HEK293 (cell line): Measurements from ENCODE around the gene SLC6A3.
A peak's percentile ranks its signal among the peaks of the same experiment; 100 is the strongest.

Source experiments
- CTCF ChIA-PET: fragments of 350-600 bp; formaldehyde crosslinking; extraction: SDS; loops from one replicate; lab custom pipeline; 2021; ENCODE audit warnings: antibody characterized with exemption; lab: Yijun Ruan, JAX
- POLR2A ChIA-PET: fragments of 300-600 bp; formaldehyde crosslinking; extraction: SDS; loops from one replicate; lab custom pipeline; 2020; ENCODE audit warnings: antibody characterized with exemption, inconsistent platforms; lab: Yijun Ruan, JAX
- H3K27ac ChIP-seq: fragments of 200-500 bp; sonication (Bioruptor generic); 2 replicates; pipeline ENCODE4 v1.5.1; 2014; ENCODE audit warnings: low read depth, low read length, control low read depth, inconsistent platforms; ENCODE audit errors: extremely low read depth
- H3K36me3 ChIP-seq, 2 experiments: fragments of 200-500 bp in 1 of 2; sonication (Bioruptor generic) in 1 of 2; 1 replicate in 1 of 2; 2 replicates in 1 of 2; pipeline ENCODE4 v1.5.1; 2014 to 2017; ENCODE audit warnings: inconsistent platforms in 2 of 2, low read length in 2 of 2; ENCODE audit not compliant: control insufficient read depth in 2 of 2, insufficient read depth in 1 of 2
- H3K4me1 ChIP-seq: fragments of 200-500 bp; sonication (Bioruptor generic); 2 replicates; pipeline ENCODE4 v1.5.1; 2014; ENCODE audit warnings: mild to moderate bottlenecking, low read length, inconsistent platforms; ENCODE audit not compliant: control insufficient read depth, insufficient read depth
- H3K4me3 ChIP-seq: 2 replicates; pipeline ENCODE4 v1.5.1; 2011; ENCODE audit warnings: low read depth, mild to moderate bottlenecking, control low read depth, low read length, moderate library complexity
- H3K9me3 ChIP-seq: fragments of 200-500 bp; sonication (Bioruptor generic); 2 replicates; pipeline ENCODE4 v1.5.1; 2014; ENCODE audit warnings: low read depth, low read length, inconsistent platforms; ENCODE audit not compliant: control insufficient read depth, insufficient read depth
- FEZF1 ChIP-seq: fragments of 450-650 bp; formaldehyde crosslinking; IDR thresholded peaks from 2 replicates; pipeline ENCODE4 v1.5.1; 2016; ENCODE audit warnings: missing biosample characterization, missing genetic modification characterization
- GLIS1 ChIP-seq: fragments of 450-650 bp; formaldehyde crosslinking; IDR thresholded peaks from 2 replicates; pipeline ENCODE4 v1.5.1; 2016; ENCODE audit warnings: missing biosample characterization, missing genetic modification characterization
- PRDM1 ChIP-seq: fragments of 450-650 bp; formaldehyde crosslinking; IDR thresholded peaks from 2 replicates; pipeline ENCODE4; 2016; ENCODE audit warnings: missing biosample characterization, missing genetic modification characterization
- SCRT1 ChIP-seq: fragments of 450-650 bp; formaldehyde crosslinking; IDR thresholded peaks from 2 replicates; pipeline ENCODE4 v1.5.1; 2016; ENCODE audit warnings: missing biosample characterization, missing genetic modification characterization, borderline replicate concordance
- ZBTB17 ChIP-seq: fragments of 450-650 bp; formaldehyde crosslinking; IDR thresholded peaks from 2 replicates; pipeline ENCODE4 v1.5.1; 2016; ENCODE audit warnings: missing biosample characterization, missing genetic modification characterization
- ZFP69B ChIP-seq: fragments of 450-650 bp; formaldehyde crosslinking; IDR thresholded peaks from 2 replicates; pipeline ENCODE4 v1.5.1; 2016; ENCODE audit warnings: missing biosample characterization, missing genetic modification characterization
- ZNF366 ChIP-seq: fragments of 450-650 bp; formaldehyde crosslinking; conservative IDR thresholded peaks from 2 replicates; pipeline ENCODE4 v1.5.1; 2016; ENCODE audit warnings: missing biosample characterization, missing genetic modification characterization
- ZNF449 ChIP-seq: fragments of 450-650 bp; formaldehyde crosslinking; IDR thresholded peaks from 2 replicates; pipeline ENCODE4 v1.5.1; 2017; ENCODE audit warnings: missing biosample characterization, mild to moderate bottlenecking, missing genetic modification characterization, moderate library complexity
- ZNF549 ChIP-seq: fragments of 450-650 bp; IDR thresholded peaks from 2 replicates; pipeline ENCODE4 v1.5.1; 2018; ENCODE audit warnings: missing biosample characterization, missing genetic modification characterization, mild to moderate bottlenecking, inconsistent platforms, moderate library complexity
- ZNF76 ChIP-seq: fragments of 450-650 bp; formaldehyde crosslinking; IDR thresholded peaks from 2 replicates; pipeline ENCODE4; 2016; ENCODE audit warnings: low read depth, missing biosample characterization, missing genetic modification characterization, borderline replicate concordance
- ZNF777 ChIP-seq: fragments of 450-650 bp; formaldehyde crosslinking; IDR thresholded peaks from 2 replicates; pipeline ENCODE4 v1.5.1; 2017; ENCODE audit warnings: missing biosample characterization, missing genetic modification characterization, borderline replicate concordance
- ZNF785 ChIP-seq: fragments of 450-650 bp; formaldehyde crosslinking; IDR thresholded peaks from 2 replicates; pipeline ENCODE4 v1.5.1; 2016; ENCODE audit warnings: missing biosample characterization, missing genetic modification characterization
- ZNF792 ChIP-seq: fragments of 450-650 bp; formaldehyde crosslinking; IDR thresholded peaks from 2 replicates; pipeline ENCODE4 v1.5.1; 2016; ENCODE audit warnings: missing biosample characterization, missing genetic modification characterization
- ZNF843 ChIP-seq: fragments of 450-650 bp; formaldehyde crosslinking; IDR thresholded peaks from 2 replicates; pipeline ENCODE4 v1.5.1; 2016; ENCODE audit warnings: missing biosample characterization, missing genetic modification characterization
- TF ChIP-seq, protein P1 (sequence below): fragments of 450-650 bp; formaldehyde crosslinking; IDR thresholded peaks from 2 replicates; pipeline ENCODE4 v1.5.1; 2016; ENCODE audit warnings: missing biosample characterization, missing genetic modification characterization
- TF ChIP-seq, protein P2 (sequence below): fragments of 450-650 bp; formaldehyde crosslinking; IDR thresholded peaks from 2 replicates; pipeline ENCODE4 v1.5.1; 2016; ENCODE audit warnings: missing biosample characterization, missing genetic modification characterization
- TF ChIP-seq, protein P3 (sequence below): fragments of 450-650 bp; formaldehyde crosslinking; optimal IDR thresholded peaks from 2 replicates; pipeline ENCODE3; 2016; ENCODE audit warnings: missing biosample characterization, mild to moderate bottlenecking, missing genetic modification characterization
- TF ChIP-seq, protein P4 (sequence below): fragments of 450-650 bp; formaldehyde crosslinking; IDR thresholded peaks from 2 replicates; pipeline ENCODE4 v1.5.1; 2016; ENCODE audit warnings: missing biosample characterization, missing genetic modification characterization
- TF ChIP-seq, protein P5 (sequence below): fragments of 450-650 bp; IDR thresholded peaks from 2 replicates; pipeline ENCODE4 v1.5.1; 2018; ENCODE audit warnings: missing biosample characterization, missing genetic modification characterization

The SLC6A3 gene

GRCh38 chr5:1420211-1421195 lies 24.7 kb downstream of the SLC6A3 start (continued):
- no peak for TF ChIP-seq FEZF1
- TF ChIP-seq, protein P1, sequence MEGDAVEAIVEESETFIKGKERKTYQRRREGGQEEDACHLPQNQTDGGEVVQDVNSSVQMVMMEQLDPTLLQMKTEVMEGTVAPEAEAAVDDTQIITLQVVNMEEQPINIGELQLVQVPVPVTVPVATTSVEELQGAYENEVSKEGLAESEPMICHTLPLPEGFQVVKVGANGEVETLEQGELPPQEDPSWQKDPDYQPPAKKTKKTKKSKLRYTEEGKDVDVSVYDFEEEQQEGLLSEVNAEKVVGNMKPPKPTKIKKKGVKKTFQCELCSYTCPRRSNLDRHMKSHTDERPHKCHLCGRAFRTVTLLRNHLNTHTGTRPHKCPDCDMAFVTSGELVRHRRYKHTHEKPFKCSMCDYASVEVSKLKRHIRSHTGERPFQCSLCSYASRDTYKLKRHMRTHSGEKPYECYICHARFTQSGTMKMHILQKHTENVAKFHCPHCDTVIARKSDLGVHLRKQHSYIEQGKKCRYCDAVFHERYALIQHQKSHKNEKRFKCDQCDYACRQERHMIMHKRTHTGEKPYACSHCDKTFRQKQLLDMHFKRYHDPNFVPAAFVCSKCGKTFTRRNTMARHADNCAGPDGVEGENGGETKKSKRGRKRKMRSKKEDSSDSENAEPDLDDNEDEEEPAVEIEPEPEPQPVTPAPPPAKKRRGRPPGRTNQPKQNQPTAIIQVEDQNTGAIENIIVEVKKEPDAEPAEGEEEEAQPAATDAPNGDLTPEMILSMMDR (tag by site-specific recombination): no peak
- TF ChIP-seq, protein P2, sequence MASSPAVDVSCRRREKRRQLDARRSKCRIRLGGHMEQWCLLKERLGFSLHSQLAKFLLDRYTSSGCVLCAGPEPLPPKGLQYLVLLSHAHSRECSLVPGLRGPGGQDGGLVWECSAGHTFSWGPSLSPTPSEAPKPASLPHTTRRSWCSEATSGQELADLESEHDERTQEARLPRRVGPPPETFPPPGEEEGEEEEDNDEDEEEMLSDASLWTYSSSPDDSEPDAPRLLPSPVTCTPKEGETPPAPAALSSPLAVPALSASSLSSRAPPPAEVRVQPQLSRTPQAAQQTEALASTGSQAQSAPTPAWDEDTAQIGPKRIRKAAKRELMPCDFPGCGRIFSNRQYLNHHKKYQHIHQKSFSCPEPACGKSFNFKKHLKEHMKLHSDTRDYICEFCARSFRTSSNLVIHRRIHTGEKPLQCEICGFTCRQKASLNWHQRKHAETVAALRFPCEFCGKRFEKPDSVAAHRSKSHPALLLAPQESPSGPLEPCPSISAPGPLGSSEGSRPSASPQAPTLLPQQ (tag by site-specific recombination): no peak
- TF ChIP-seq ZNF785 (tag by site-specific recombination): no peak
- TF ChIP-seq, protein P3, sequence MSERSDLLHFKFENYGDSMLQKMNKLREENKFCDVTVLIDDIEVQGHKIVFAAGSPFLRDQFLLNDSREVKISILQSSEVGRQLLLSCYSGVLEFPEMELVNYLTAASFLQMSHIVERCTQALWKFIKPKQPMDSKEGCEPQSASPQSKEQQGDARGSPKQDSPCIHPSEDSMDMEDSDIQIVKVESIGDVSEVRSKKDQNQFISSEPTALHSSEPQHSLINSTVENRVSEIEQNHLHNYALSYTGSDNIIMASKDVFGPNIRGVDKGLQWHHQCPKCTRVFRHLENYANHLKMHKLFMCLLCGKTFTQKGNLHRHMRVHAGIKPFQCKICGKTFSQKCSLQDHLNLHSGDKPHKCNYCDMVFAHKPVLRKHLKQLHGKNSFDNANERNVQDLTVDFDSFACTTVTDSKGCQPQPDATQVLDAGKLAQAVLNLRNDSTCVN (tag by site-specific recombination): no peak
- TF ChIP-seq ZNF792: no peak
- no peak for TF ChIP-seq PRDM1 (tag by site-specific recombination)
- TF ChIP-seq, protein P4, sequence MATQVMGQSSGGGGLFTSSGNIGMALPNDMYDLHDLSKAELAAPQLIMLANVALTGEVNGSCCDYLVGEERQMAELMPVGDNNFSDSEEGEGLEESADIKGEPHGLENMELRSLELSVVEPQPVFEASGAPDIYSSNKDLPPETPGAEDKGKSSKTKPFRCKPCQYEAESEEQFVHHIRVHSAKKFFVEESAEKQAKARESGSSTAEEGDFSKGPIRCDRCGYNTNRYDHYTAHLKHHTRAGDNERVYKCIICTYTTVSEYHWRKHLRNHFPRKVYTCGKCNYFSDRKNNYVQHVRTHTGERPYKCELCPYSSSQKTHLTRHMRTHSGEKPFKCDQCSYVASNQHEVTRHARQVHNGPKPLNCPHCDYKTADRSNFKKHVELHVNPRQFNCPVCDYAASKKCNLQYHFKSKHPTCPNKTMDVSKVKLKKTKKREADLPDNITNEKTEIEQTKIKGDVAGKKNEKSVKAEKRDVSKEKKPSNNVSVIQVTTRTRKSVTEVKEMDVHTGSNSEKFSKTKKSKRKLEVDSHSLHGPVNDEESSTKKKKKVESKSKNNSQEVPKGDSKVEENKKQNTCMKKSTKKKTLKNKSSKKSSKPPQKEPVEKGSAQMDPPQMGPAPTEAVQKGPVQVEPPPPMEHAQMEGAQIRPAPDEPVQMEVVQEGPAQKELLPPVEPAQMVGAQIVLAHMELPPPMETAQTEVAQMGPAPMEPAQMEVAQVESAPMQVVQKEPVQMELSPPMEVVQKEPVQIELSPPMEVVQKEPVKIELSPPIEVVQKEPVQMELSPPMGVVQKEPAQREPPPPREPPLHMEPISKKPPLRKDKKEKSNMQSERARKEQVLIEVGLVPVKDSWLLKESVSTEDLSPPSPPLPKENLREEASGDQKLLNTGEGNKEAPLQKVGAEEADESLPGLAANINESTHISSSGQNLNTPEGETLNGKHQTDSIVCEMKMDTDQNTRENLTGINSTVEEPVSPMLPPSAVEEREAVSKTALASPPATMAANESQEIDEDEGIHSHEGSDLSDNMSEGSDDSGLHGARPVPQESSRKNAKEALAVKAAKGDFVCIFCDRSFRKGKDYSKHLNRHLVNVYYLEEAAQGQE (tag by site-specific recombination): no peak
- TF ChIP-seq ZNF843 (tag by site-specific recombination): no peak
- TF ChIP-seq, all 188 proteins: peak for 0

DNA sequence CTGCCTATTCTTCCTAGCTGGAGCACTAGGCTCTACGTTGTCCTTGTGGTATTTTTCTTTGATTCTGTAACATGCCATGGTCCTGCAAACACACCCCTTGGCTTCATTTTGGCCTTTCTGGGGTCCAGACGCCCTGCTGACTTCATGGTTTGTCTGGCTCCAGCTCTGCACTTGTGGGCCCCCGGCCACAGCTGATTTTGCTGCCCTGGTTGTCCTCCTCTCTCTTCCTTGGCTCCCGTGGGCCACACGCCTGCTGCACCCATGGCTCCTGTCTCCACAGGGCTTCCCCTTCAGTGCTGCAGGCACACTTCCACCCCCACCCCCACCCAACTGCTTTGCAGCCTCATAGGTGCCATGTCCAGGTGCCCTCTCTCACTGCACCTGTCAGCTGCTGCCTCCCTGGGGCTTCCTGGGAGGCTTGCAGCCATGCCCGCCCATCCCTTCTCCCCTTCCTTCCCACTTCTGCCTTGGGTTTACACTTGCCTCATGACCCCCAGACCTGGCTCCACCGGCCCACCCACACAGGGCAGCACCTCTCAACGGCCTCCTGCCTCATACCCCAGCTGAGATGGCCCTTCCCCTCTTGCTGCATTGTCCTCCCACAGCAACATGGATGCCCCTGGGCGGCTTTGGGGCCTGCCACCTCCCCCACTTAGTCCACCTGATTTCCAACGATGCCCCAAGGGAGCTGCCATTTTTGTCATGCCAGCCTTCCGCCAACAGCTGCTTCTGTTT lies 25.6 kb downstream of the SLC6A3 start:
- CTCF ChIA-PET: interaction anchor here (0.6 kb wide), 1 partner anchor 505 kb away, joined by 4 read pairs; no protein-coding TSS in a partner anchor
- POLR2A ChIA-PET: no interaction called here
- no peaks in the 10 kb centered on the region for H3K4me1 ChIP-seq
- no peak overlapping the region for H3K4me3 ChIP-seq
- H3K27ac ChIP-seq: no peak overlapping the region
- TF ChIP-seq GLIS1 (tag by site-specific recombination): 0 out of 2 replicates have a peak, but pooled peaks have one; percentile 0
- TF ChIP-seq ZFP69B (tag by site-specific recombination): no peak
- H3K36me3 ChIP-seq: no peaks in the 10 kb centered on the region
- no peaks in the 10 kb centered on the region for H3K9me3 ChIP-seq

DNA sequence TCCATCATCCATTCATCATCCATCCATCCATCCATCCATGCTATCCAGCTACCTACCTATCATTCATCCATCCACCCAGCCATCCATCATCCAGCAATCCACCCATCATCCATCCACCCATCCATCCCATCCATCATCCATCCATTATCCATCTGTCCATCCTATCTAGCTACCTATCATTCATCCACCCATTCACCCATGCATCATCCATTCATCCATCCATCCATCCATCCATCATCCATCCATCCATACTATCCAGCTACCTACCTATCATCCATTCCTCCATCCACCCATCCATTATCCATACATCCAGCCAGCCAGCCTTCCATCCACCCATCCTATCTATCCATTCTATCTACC lies 26.3 kb downstream of the SLC6A3 start:
- H3K4me1 ChIP-seq: no peaks in the 10 kb centered on the region
- H3K9me3 ChIP-seq: no peaks in the 10 kb centered on the region
- H3K4me3 ChIP-seq: no peak overlapping the region
- ChIA-PET CTCF (interaction anchor here (0.6 kb wide), 2 partner anchors 23 to 504 kb away, joined by 3 to 4 read pairs; no protein-coding TSS in a partner anchor), POLR2A (no interaction called here)
- no peaks in the 10 kb centered on the region for H3K36me3 ChIP-seq
- H3K27ac ChIP-seq: no peak overlapping the region
- TF ChIP-seq, protein P5, sequence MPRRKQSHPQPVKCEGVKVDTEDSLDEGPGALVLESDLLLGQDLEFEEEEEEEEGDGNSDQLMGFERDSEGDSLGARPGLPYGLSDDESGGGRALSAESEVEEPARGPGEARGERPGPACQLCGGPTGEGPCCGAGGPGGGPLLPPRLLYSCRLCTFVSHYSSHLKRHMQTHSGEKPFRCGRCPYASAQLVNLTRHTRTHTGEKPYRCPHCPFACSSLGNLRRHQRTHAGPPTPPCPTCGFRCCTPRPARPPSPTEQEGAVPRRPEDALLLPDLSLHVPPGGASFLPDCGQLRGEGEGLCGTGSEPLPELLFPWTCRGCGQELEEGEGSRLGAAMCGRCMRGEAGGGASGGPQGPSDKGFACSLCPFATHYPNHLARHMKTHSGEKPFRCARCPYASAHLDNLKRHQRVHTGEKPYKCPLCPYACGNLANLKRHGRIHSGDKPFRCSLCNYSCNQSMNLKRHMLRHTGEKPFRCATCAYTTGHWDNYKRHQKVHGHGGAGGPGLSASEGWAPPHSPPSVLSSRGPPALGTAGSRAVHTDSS (tag by site-specific recombination): no peak
- no peak for TF ChIP-seq ZNF777 (tag by site-specific recombination)
- peak; percentile 93 for TF ChIP-seq ZNF366 (tag by site-specific recombination)
- TF ChIP-seq SCRT1 (tag by site-specific recombination): no peak
- no peak for TF ChIP-seq ZNF449 (tag by site-specific recombination)
- TF ChIP-seq ZNF76: no peak
- no peak for TF ChIP-seq ZNF549
- no peak for TF ChIP-seq PRDM1 (tag by site-specific recombination)
- peak; percentile 100 for TF ChIP-seq ZBTB17 (tag by site-specific recombination)
